HepG2 (cell line): ENCODE results near the gene PDHX. TPM values are rescaled to one million over a fixed set of nuclear protein-coding genes. Genes with fewer than 3 reads are reported as not detected.

Experiments used
- MAFF ChIP-seq: IDR thresholded peaks from 2 replicates; pipeline ENCODE4 v1.6.1; 2011; ENCODE audit warnings: low read depth, low read length, improper control_type of control experiment
- NCOR1 ChIP-seq: fragments of 200-600 bp; sonication (generic); IDR thresholded peaks from 2 replicates; pipeline ENCODE4 v1.7.0; 2017; ENCODE audit warnings: antibody characterized with exemption, low read length, borderline replicate concordance
- YEATS4 ChIP-seq: sonication (generic); formaldehyde crosslinking; IDR thresholded peaks from 2 replicates; pipeline ENCODE4 v1.4.0; 2020; ENCODE audit warnings: missing genetic modification reagents, borderline replicate concordance
- ZBTB8A ChIP-seq: sonication (generic); formaldehyde crosslinking; IDR thresholded peaks from 2 replicates; pipeline ENCODE4 v1.4.0; 2020; ENCODE audit warnings: mild to moderate bottlenecking, low read depth, missing genetic modification reagents, borderline replicate concordance
- ZNF17 ChIP-seq: sonication (generic); formaldehyde crosslinking; IDR thresholded peaks from 2 replicates; pipeline ENCODE4 v1.5.0; 2020; ENCODE audit warnings: mild to moderate bottlenecking, missing genetic modification reagents
- polyA plus RNA-seq, 8 experiments: library from polyadenylated mRNA; depleted of rRNA in 3 of 8; stranded (reverse) in 7 of 8; unstranded in 1 of 8; fragments of >200 nt; fragmentation: Illumina TruSeq in 4 of 8; extraction: Trizol in 4 of 8; gene quantifications; 2 replicates each; pipeline versions ENCODE4 v1.2.1 to v1.2.3, GENCODE V29; 2011 to 2016; ENCODE audit warnings: low read depth in 4 of 8, missing spikeins in 1 of 8, mixed read lengths in 1 of 8; ENCODE audit not compliant: insufficient read depth in 1 of 8
- total RNA-seq, 5 experiments: library from RNA; depleted of rRNA; stranded (reverse); fragments of >200 nt; fragmentation: Illumina TruSeq; extraction: Trizol; gene quantifications; 2 replicates each; pipeline ENCODE4 v1.2.3, GENCODE V29; 2016; ENCODE audit warnings: low read depth in 1 of 5
- TF ChIP-seq, protein P1 (sequence below): sonication (generic); formaldehyde crosslinking; IDR thresholded peaks from one replicate; pipeline ENCODE4 v1.5.1; 2020; ENCODE audit warnings: mild to moderate bottlenecking, missing genetic modification reagents; ENCODE audit errors: not compliant biosample characterization
- TF ChIP-seq, protein P2 (sequence below): sonication (generic); formaldehyde crosslinking; IDR thresholded peaks from 2 replicates; pipeline ENCODE4 v1.8.1; 2023; ENCODE audit warnings: mild to moderate bottlenecking, moderate library complexity, missing genetic modification reagents
- TF ChIP-seq, protein P3 (sequence below): sonication (generic); formaldehyde crosslinking; IDR thresholded peaks from 2 replicates; pipeline ENCODE4 v1.4.0; 2020; ENCODE audit warnings: missing genetic modification reagents, borderline replicate concordance
- TF ChIP-seq, protein P4 (sequence below): sonication (generic); formaldehyde crosslinking; IDR thresholded peaks from 2 replicates; pipeline ENCODE4 v1.4.0; 2020; ENCODE audit warnings: mild to moderate bottlenecking, missing genetic modification reagents

Gene PDHX
- total and polyA plus RNA-seq, 2 of the 13 experiments (the other 11 are each of a cell fraction or from before 2014, with no cell fraction given): 41.0 to 73.8 TPM

DNA sequence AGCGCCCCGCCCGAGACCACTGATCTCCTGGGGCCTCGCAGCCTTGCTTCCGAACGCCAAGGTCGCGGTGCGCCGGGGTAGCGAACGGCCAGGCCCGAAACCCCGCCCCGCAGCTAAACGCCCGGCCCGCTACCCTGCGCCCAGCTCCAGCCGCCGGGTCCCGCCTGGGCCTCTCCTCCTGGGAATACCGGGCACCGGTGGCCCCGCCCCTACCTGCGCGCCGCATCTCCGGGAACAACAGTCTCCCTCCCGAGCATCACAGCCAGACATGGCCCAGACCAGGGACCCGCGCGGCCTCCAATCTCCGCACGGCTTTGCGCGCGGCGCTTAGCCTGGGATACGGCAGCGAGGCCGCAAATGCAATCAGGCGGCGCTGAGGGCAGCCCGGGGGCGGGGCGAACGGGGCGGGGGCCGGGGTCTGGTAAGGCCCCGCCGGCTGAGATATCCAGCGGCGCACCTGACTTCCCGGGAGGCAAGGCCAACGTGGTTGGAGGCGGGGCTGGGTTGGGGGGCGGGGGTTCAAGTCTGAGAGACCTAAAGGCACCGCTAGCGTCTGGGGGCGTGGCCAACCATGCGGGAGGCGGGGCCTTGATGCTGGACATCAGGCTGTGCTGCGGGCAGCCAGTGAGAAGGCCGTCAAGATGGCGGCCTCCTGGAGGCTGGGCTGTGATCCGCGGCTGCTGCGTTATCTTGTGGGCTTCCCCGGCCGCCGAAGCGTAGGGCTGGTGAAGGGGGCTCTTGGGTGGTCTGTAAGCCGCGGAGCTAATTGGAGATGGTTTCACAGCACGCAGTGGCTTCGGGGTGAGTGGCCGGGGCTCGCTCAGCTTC is at the start of gene PDHX, which contains the start of gene APIP (continued):
- TF ChIP-seq, protein P1, sequence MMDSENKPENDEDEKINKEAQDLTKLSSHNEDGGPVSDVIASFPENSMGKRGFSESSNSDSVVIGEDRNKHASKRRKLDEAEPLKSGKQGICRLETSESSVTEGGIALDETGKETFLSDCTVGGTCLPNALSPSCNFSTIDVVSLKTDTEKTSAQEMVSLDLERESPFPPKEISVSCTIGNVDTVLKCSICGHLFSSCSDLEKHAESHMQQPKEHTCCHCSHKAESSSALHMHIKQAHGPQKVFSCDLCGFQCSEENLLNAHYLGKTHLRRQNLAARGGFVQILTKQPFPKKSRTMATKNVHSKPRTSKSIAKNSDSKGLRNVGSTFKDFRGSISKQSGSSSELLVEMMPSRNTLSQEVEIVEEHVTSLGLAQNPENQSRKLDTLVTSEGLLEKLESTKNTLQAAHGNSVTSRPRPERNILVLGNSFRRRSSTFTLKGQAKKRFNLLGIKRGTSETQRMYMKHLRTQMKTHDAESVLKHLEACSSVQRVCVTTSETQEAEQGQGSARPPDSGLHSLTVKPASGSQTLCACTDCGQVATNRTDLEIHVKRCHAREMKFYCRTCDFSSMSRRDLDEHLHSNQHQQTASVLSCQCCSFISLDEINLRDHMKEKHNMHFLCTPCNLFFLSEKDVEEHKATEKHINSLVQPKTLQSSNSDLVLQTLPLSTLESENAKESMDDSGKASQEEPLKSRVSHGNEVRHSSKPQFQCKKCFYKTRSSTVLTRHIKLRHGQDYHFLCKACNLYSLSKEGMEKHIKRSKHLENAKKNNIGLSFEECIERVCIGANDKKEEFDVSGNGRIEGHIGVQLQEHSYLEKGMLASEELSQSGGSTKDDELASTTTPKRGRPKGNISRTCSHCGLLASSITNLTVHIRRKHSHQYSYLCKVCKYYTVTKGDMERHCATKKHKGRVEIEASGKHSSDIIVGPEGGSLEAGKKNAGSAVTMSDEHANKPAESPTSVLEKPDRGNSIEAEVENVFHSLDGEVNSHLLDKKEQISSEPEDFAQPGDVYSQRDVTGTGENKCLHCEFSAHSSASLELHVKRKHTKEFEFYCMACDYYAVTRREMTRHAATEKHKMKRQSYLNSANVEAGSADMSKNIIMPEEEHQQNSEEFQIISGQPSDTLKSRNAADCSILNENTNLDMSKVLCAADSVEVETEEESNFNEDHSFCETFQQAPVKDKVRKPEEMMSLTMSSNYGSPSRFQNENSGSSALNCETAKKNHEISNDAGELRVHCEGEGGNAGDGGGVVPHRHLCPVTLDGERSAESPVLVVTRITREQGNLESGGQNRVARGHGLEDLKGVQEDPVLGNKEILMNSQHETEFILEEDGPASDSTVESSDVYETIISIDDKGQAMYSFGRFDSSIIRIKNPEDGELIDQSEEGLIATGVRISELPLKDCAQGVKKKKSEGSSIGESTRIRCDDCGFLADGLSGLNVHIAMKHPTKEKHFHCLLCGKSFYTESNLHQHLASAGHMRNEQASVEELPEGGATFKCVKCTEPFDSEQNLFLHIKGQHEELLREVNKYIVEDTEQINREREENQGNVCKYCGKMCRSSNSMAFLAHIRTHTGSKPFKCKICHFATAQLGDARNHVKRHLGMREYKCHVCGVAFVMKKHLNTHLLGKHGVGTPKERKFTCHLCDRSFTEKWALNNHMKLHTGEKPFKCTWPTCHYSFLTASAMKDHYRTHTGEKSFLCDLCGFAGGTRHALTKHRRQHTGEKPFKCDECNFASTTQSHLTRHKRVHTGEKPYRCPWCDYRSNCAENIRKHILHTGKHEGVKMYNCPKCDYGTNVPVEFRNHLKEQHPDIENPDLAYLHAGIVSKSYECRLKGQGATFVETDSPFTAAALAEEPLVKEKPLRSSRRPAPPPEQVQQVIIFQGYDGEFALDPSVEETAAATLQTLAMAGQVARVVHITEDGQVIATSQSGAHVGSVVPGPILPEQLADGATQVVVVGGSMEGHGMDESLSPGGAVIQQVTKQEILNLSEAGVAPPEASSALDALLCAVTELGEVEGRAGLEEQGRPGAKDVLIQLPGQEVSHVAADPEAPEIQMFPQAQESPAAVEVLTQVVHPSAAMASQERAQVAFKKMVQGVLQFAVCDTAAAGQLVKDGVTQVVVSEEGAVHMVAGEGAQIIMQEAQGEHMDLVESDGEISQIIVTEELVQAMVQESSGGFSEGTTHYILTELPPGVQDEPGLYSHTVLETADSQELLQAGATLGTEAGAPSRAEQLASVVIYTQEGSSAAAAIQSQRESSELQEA (CRISPR knock-in tag): peak; percentile 38
- TF ChIP-seq ZNF17 (CRISPR knock-in tag): no peak
- TF ChIP-seq, protein P2, sequence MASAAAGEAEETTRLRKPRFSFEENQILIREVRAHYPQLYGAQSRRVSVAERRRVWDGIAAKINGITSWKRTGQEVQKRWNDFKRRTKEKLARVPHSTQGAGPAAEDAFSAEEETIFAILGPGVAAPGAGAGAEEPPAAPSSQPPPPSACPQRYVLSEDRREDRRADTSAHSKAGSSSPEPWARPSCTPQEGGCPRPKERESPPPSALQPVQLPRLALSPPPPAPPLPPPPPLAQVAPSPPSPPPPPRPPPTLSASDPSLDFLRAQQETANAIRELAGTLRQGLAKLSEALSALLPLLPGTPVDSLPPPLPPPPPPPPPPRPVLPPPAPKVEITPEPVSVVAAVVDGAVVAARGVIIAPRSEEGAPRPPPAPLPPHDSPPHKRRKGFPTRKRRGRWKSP (CRISPR knock-in tag): peak; percentile 88; the same call in 1 of the 2 replicates
- TF ChIP-seq, protein P3, sequence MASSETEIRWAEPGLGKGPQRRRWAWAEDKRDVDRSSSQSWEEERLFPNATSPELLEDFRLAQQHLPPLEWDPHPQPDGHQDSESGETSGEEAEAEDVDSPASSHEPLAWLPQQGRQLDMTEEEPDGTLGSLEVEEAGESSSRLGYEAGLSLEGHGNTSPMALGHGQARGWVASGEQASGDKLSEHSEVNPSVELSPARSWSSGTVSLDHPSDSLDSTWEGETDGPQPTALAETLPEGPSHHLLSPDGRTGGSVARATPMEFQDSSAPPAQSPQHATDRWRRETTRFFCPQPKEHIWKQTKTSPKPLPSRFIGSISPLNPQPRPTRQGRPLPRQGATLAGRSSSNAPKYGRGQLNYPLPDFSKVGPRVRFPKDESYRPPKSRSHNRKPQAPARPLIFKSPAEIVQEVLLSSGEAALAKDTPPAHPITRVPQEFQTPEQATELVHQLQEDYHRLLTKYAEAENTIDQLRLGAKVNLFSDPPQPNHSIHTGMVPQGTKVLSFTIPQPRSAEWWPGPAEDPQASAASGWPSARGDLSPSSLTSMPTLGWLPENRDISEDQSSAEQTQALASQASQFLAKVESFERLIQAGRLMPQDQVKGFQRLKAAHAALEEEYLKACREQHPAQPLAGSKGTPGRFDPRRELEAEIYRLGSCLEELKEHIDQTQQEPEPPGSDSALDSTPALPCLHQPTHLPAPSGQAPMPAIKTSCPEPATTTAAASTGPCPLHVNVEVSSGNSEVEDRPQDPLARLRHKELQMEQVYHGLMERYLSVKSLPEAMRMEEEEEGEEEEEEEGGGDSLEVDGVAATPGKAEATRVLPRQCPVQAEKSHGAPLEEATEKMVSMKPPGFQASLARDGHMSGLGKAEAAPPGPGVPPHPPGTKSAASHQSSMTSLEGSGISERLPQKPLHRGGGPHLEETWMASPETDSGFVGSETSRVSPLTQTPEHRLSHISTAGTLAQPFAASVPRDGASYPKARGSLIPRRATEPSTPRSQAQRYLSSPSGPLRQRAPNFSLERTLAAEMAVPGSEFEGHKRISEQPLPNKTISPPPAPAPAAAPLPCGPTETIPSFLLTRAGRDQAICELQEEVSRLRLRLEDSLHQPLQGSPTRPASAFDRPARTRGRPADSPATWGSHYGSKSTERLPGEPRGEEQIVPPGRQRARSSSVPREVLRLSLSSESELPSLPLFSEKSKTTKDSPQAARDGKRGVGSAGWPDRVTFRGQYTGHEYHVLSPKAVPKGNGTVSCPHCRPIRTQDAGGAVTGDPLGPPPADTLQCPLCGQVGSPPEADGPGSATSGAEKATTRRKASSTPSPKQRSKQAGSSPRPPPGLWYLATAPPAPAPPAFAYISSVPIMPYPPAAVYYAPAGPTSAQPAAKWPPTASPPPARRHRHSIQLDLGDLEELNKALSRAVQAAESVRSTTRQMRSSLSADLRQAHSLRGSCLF: no peak
- TF ChIP-seq, protein P4, sequence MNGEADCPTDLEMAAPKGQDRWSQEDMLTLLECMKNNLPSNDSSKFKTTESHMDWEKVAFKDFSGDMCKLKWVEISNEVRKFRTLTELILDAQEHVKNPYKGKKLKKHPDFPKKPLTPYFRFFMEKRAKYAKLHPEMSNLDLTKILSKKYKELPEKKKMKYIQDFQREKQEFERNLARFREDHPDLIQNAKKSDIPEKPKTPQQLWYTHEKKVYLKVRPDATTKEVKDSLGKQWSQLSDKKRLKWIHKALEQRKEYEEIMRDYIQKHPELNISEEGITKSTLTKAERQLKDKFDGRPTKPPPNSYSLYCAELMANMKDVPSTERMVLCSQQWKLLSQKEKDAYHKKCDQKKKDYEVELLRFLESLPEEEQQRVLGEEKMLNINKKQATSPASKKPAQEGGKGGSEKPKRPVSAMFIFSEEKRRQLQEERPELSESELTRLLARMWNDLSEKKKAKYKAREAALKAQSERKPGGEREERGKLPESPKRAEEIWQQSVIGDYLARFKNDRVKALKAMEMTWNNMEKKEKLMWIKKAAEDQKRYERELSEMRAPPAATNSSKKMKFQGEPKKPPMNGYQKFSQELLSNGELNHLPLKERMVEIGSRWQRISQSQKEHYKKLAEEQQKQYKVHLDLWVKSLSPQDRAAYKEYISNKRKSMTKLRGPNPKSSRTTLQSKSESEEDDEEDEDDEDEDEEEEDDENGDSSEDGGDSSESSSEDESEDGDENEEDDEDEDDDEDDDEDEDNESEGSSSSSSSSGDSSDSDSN: peak; percentile 98
- peak; percentile 91 for TF ChIP-seq YEATS4 (CRISPR knock-in tag)
- no peak for TF ChIP-seq NCOR1
- TF ChIP-seq MAFF: no peak
- TF ChIP-seq ZBTB8A (CRISPR knock-in tag): 0 out of 2 replicates have a peak, but pooled peaks have one; percentile 44
